Measurements from ENCODE around the gene FRAS1. TPM values are rescaled to one million over a fixed set of nuclear protein-coding genes. Genes with fewer than 3 reads are reported as not detected.

The FRAS1 gene
- total RNA-seq, 1 donor from 2014 or later: 18.9 TPM

GRCh38 chr4:78288327-78288726, 231.2 kb downstream of the FRAS1 start:
- Mint-ChIP-seq H3K4me3 (ENCODE audit: unreplicated experiment) (no peak overlapping the region), H3K36me3 (ENCODE audit: low read depth) (peaks cover 2% of the 10 kb centered on the region), H3K27me3 (ENCODE audit: low read depth) (no peaks in the 10 kb centered on the region), H3K4me1 (ENCODE audit: low read depth) (peaks cover 32% of the 10 kb centered on the region), H3K27ac (ENCODE audit: unreplicated experiment) (peak overlapping the region; percentile 57), H3K9me3 (ENCODE audit: low read depth) (no peaks in the 10 kb centered on the region)
- TF ChIP-seq CTCF (IDR thresholded peaks at IDR 0.05): no peak
- DNase-seq (ENCODE audit: low spot score): no peak

GRCh38 chr4:78291277-78291676, 234.2 kb downstream of the FRAS1 start:
- H3K4me3 Mint-ChIP-seq (ENCODE audit: unreplicated experiment): no peak overlapping the region
- TF ChIP-seq CTCF (IDR thresholded peaks at IDR 0.05): no peak
- no peak overlapping the region for H3K27ac Mint-ChIP-seq (ENCODE audit: unreplicated experiment)
- H3K27me3 Mint-ChIP-seq (ENCODE audit: low read depth): no peaks in the 10 kb centered on the region
- no peak for DNase-seq (ENCODE audit: low spot score)
- H3K36me3 Mint-ChIP-seq (ENCODE audit: low read depth): no peaks in the 10 kb centered on the region
- peaks cover 41% of the 10 kb centered on the region for H3K4me1 Mint-ChIP-seq (ENCODE audit: low read depth)
- no peaks in the 10 kb centered on the region for H3K9me3 Mint-ChIP-seq (ENCODE audit: low read depth)

- H3K27ac Mint-ChIP-seq (ENCODE audit: unreplicated experiment): no peak overlapping the region
- H3K36me3 Mint-ChIP-seq (ENCODE audit: low read depth): no peaks in the 10 kb centered on the region
- no peak overlapping the region for H3K4me3 Mint-ChIP-seq (ENCODE audit: unreplicated experiment)
- H3K4me1 Mint-ChIP-seq (ENCODE audit: low read depth): peaks cover 51% of the 10 kb centered on the region
- H3K9me3 Mint-ChIP-seq (ENCODE audit: low read depth): no peaks in the 10 kb centered on the region
- H3K27me3 Mint-ChIP-seq (ENCODE audit: low read depth): no peaks in the 10 kb centered on the region
- TF ChIP-seq CTCF (IDR thresholded peaks at IDR 0.05): no peak
- no peak for DNase-seq (ENCODE audit: low spot score)
Observed at GRCh38 chr4:78292341-78292740, 235.2 kb downstream of the FRAS1 start.

- DNase-seq (ENCODE audit: low spot score): no peak
- TF ChIP-seq CTCF (IDR thresholded peaks at IDR 0.05): no peak
- H3K27ac Mint-ChIP-seq (ENCODE audit: unreplicated experiment): no peak overlapping the region
- peaks cover 52% of the 10 kb centered on the region for H3K4me1 Mint-ChIP-seq (ENCODE audit: low read depth)
- H3K9me3 Mint-ChIP-seq (ENCODE audit: low read depth): no peaks in the 10 kb centered on the region
- no peak overlapping the region for H3K4me3 Mint-ChIP-seq (ENCODE audit: unreplicated experiment)
- H3K36me3 Mint-ChIP-seq (ENCODE audit: low read depth): no peaks in the 10 kb centered on the region
- no peaks in the 10 kb centered on the region for H3K27me3 Mint-ChIP-seq (ENCODE audit: low read depth)
Observed at GRCh38 chr4:78292856-78293255, 235.7 kb downstream of the FRAS1 start.

- Mint-ChIP-seq H3K9me3 (ENCODE audit: low read depth) (no peaks in the 10 kb centered on the region), H3K4me3 (ENCODE audit: unreplicated experiment) (no peak overlapping the region), H3K36me3 (ENCODE audit: low read depth) (no peaks in the 10 kb centered on the region), H3K27ac (ENCODE audit: unreplicated experiment) (peak overlapping the region; percentile 84), H3K27me3 (ENCODE audit: low read depth) (no peaks in the 10 kb centered on the region), H3K4me1 (ENCODE audit: low read depth) (peaks cover 48% of the 10 kb centered on the region)
- DNase-seq (ENCODE audit: low spot score): no peak
- TF ChIP-seq CTCF (IDR thresholded peaks at IDR 0.05): no peak
Observed at GRCh38 chr4:78293348-78293747, 236.2 kb downstream of the FRAS1 start.
